Measurements from ENCODE around the gene EMX2.

EMX2 gene

DNA sequence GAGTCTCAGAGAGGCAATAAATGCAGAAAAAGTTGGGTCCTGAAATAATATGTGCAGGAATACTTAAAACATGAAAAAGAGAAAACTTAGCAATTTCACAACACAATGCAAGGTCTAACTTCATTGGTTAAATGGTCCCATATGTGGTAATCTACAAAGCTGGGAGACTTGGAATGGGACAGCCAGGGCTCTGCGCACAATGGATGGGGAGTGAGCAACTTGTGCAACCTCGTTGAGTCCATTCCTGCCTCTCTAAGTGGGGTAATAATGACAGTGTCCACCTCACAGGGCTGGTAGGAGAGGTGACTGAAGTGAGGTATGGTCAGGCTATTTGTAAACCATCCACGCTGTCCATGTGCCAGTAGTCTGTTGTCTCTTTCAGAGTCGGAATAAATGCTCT, 11.8 kb upstream of the EMX2 start:
- TF ChIP-seq, protein P1, sequence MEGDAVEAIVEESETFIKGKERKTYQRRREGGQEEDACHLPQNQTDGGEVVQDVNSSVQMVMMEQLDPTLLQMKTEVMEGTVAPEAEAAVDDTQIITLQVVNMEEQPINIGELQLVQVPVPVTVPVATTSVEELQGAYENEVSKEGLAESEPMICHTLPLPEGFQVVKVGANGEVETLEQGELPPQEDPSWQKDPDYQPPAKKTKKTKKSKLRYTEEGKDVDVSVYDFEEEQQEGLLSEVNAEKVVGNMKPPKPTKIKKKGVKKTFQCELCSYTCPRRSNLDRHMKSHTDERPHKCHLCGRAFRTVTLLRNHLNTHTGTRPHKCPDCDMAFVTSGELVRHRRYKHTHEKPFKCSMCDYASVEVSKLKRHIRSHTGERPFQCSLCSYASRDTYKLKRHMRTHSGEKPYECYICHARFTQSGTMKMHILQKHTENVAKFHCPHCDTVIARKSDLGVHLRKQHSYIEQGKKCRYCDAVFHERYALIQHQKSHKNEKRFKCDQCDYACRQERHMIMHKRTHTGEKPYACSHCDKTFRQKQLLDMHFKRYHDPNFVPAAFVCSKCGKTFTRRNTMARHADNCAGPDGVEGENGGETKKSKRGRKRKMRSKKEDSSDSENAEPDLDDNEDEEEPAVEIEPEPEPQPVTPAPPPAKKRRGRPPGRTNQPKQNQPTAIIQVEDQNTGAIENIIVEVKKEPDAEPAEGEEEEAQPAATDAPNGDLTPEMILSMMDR (IDR thresholded peaks at IDR 0.05; ENCODE audit: low read depth, low read length) = no peak
- no peak for DNase-seq (ENCODE audit: low read depth in 2 of 2)
- no peak overlapping the region for H3K4me3 ChIP-seq (replicated peaks in 1 of 2; ENCODE audit: low read depth in 2 of 2, low read length in 2 of 2)

DNA sequence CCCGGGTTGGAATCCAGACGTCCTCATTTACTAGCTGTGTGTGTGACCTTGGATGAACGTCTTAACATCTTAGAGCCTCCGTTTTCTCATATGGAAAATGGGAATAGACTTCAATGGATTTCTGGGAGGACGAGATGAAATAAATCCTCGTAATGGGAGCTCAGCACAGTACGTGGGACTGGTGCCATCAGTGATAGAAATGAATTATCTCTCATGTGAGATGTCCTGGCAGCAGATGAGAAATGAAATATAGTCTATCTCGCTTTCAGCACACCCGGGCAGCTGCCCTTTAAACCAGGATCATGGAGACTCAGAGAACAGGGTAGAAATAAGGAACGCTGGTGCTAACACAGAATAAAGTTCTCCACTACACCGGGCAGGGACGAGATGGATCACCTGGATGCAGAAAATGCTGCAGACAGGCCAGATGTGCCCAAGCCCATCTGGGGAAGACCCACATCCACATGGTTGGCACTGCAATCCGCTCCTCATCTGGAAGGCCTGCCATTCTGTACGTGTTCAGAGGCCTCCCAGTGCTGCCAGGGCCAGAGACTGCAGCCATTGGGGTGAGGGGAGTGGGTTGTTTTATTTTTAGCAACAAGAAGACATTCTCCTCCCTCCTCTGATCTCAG, 11.1 kb upstream of the EMX2 start:
- no peak overlapping the region for H3K4me3 ChIP-seq (replicated peaks in 1 of 2; ENCODE audit: low read depth in 2 of 2, low read length in 2 of 2)
- TF ChIP-seq, protein P1 (IDR thresholded peaks at IDR 0.05; ENCODE audit: low read depth, low read length) = no peak
- DNase-seq (ENCODE audit: low read depth in 2 of 2) = no peak

- H3K4me3 ChIP-seq (replicated peaks in 1 of 2; ENCODE audit: low read depth in 2 of 2, low read length in 2 of 2) = no peak overlapping the region
- TF ChIP-seq, protein P1 (IDR thresholded peaks at IDR 0.05; ENCODE audit: low read depth, low read length) = no peak
- no peak for DNase-seq (ENCODE audit: low read depth in 2 of 2)
Observed at GRCh38 chr10:117532003-117532385, 10.6 kb upstream of the EMX2 start.

DNA sequence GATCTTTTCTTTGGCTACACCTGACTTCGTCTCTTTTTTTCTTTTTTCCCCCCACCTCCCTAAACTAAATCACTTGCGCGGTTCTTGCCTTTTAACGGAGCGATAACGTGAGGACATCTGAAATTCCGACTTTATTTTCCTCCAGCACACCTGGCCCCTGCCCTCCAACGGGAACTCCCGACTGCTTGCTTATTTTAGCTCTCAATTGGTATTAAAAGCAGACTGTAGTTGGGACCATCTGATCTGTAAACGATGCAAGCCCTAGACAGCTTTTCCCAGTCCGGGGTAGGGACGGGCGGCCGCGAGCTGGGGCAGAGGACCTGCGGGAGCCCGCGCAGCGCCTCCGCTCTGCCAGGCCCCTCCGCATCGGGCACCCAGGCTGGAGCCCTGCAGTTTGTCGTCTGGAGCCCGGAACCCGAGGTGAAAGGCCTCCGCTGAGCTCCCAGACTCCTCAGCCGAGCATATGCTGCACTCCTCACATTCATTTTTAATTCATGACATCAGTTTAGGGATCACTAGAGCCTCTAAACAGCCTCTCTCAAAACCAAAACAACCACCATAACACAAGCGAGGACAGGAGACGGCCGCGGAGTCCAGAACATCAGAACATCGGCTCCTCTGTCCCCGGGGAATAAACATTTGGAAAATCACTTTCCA, 10.0 kb upstream of the EMX2 start:
- H3K4me3 ChIP-seq (replicated peaks in 1 of 2; ENCODE audit: low read depth in 2 of 2, low read length in 2 of 2) = no peak overlapping the region
- TF ChIP-seq, protein P1 (IDR thresholded peaks at IDR 0.05; ENCODE audit: low read depth, low read length) = no peak
- no peak for DNase-seq (ENCODE audit: low read depth in 2 of 2)

GRCh38 chr10:117533507-117534281, 8.9 kb upstream of the EMX2 start:
- TF ChIP-seq, protein P1 (IDR thresholded peaks at IDR 0.05; ENCODE audit: low read depth, low read length) = no peak
- no peak overlapping the region for H3K4me3 ChIP-seq (replicated peaks in 1 of 2; ENCODE audit: low read depth in 2 of 2, low read length in 2 of 2)
- DNase-seq (ENCODE audit: low read depth in 2 of 2) = no peak

DNA sequence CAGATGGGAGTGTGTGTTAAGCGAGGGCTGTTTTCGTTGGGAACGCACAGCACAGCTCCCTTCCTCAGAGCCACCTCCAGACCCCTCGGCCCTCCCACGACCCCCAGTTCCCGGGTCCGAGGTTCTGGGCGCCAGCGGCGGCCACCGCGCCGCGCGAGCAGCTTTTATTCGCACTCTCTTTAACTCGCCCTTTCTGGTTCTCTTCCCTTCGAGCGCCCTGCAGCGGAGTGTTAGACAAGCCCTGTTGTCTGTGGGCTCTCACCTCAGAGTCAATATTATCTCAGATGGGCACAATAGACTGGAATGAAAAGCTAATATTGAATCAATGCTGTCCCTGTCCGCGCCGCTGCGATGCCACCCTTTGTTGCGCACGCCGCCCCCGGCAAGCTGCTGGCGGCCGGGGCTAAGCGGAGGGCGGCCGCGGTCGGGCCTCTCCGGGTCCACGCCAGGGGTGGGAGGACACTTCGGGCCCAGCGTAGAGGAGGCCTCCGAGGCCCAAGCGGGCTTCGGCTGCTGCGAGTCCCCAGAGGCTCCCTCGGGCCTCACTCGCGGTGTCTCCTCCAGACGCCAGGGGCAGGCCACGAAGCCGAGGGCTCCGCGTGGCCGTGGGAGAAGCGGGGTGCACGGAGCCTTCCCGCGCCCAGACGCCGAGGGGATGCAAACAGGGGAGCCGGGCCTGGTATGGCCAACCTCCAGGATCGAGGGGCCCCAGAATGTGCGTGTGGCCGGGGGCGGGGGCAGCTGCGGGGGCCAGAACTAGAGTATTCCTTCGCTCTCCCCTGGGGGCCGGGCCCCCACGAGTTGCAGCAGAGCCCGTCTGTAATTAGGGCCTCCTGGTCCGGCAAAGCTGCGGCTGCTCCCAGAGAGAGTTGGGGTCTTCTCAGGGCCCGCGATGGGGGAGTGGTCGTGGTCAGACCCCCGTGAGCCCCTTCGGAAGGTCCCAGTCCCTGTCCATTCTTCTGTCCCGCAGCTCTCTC, 7.9 kb upstream of the EMX2 start:
- H3K4me3 ChIP-seq (replicated peaks in 1 of 2; ENCODE audit: low read depth in 2 of 2, low read length in 2 of 2) = no peak overlapping the region
- no peak for DNase-seq (ENCODE audit: low read depth in 2 of 2)
- TF ChIP-seq, protein P1 (IDR thresholded peaks at IDR 0.05; ENCODE audit: low read depth, low read length) = no peak
